GM23338 (cell line): ENCODE results near the gene TRIO. TPM values are rescaled to one million over a fixed set of nuclear protein-coding genes. Genes with fewer than 3 reads are reported as not detected.

Source experiments
- ATAC-seq: fragments of 200-7000 bp; cut with Tn5 transposase; 3 replicates; pipeline ENCODE4 v1.9.1; 2020
- DNase-seq: peaks from one replicate; pipeline ENCODE4 v3.0.0-alpha.2; 2015; ENCODE audit warnings: low spot score
- H2AFZ ChIP-seq: fragments of 200-600 bp; sonication (generic); 2 replicates; pipeline ENCODE4 v1.8.0; 2016; ENCODE audit warnings: antibody characterized with exemption, mild to moderate bottlenecking, moderate library complexity
- H3F3A ChIP-seq: fragments of 200-600 bp; sonication (generic); replicated peaks from 2 replicates; pipeline ENCODE4 v1.8.0; 2017; ENCODE audit warnings: antibody characterized with exemption, mixed run types, low read depth
- H3K27ac ChIP-seq: fragments of 200-600 bp; sonication (generic); 2 replicates; pipeline ENCODE4 v1.6.1; 2016; ENCODE audit warnings: low read depth
- H3K27me3 ChIP-seq: fragments of 200-600 bp; sonication (generic); 2 replicates; pipeline ENCODE4 v1.8.0; 2016; ENCODE audit warnings: mild to moderate bottlenecking, mixed run types, moderate library complexity; ENCODE audit not compliant: insufficient read depth
- H3K36me3 ChIP-seq: fragments of 200-600 bp; sonication (generic); 2 replicates; pipeline ENCODE4 v1.8.0; 2016; ENCODE audit warnings: mild to moderate bottlenecking; ENCODE audit not compliant: insufficient read depth
- H3K4me1 ChIP-seq: fragments of 200-600 bp; sonication (generic); 2 replicates; pipeline ENCODE4 v1.8.0; 2016; ENCODE audit warnings: mild to moderate bottlenecking, moderate library complexity; ENCODE audit not compliant: insufficient read depth
- H3K4me2 ChIP-seq: fragments of 200-600 bp; sonication (generic); 2 replicates; pipeline ENCODE4 v1.7.1; 2017; ENCODE audit warnings: mixed run types
- H3K4me3 ChIP-seq: fragments of 200-600 bp; sonication (generic); 2 replicates; pipeline ENCODE4 v1.6.1; 2016; ENCODE audit warnings: mixed run types
- H3K79me2 ChIP-seq: fragments of 200-600 bp; sonication (generic); replicated peaks from 2 replicates; pipeline ENCODE4 v1.8.0; 2017; ENCODE audit warnings: mild to moderate bottlenecking; ENCODE audit not compliant: insufficient read depth
- H3K9me2 ChIP-seq: fragments of 200-600 bp; sonication (generic); 2 replicates; pipeline ENCODE4 v1.8.0; 2017; ENCODE audit not compliant: insufficient read depth
- H4K20me1 ChIP-seq: fragments of 200-600 bp; sonication (generic); replicated peaks from 2 replicates; pipeline ENCODE4 v1.8.0; 2017; ENCODE audit warnings: mild to moderate bottlenecking; ENCODE audit not compliant: insufficient read depth
- H3K27ac Mint-ChIP-seq: 2 replicates; pipeline ENCODE4 v1.8.0; 2020; ENCODE audit warnings: inconsistent platforms, mild to moderate bottlenecking, moderate library complexity, mixed read lengths
- H3K27me3 Mint-ChIP-seq: 3 replicates; pipeline ENCODE4 v1.8.0; 2022; ENCODE audit warnings: low read depth, mild to moderate bottlenecking, moderate library complexity, mixed read lengths, inconsistent platforms; ENCODE audit not compliant: insufficient read depth, poor library complexity
- H3K36me3 Mint-ChIP-seq: 3 replicates; pipeline ENCODE4 v1.8.0; 2021; ENCODE audit warnings: low read depth, mild to moderate bottlenecking, inconsistent platforms, moderate library complexity, mixed read lengths
- H3K4me1 Mint-ChIP-seq: 3 replicates; pipeline ENCODE4 v1.8.0; 2020; ENCODE audit warnings: mild to moderate bottlenecking, inconsistent platforms, mixed read lengths
- H3K4me3 Mint-ChIP-seq: 3 replicates; pipeline ENCODE4 v1.8.0; 2021; ENCODE audit warnings: moderate library complexity, mild to moderate bottlenecking, inconsistent platforms, mixed read lengths
- H3K9me3 Mint-ChIP-seq: 3 replicates; pipeline ENCODE4 v1.8.0; 2020; ENCODE audit warnings: moderate library complexity, mild to moderate bottlenecking, inconsistent platforms, mixed read lengths
- CREB1 ChIP-seq: fragments of 250-450 bp; sonication (Bioruptor Pico); IDR thresholded peaks from 2 replicates; pipeline ENCODE4 v1.5.0; 2020; ENCODE audit warnings: low read depth, mild to moderate bottlenecking, moderate library complexity
- EZH2 ChIP-seq: fragments of 200-600 bp; sonication (generic); IDR thresholded peaks from one replicate; pipeline ENCODE4 v1.8.0; 2017; ENCODE audit warnings: antibody characterized with exemption, mild to moderate bottlenecking, low read depth; ENCODE audit not compliant: unreplicated experiment
- JUNB ChIP-seq: IDR thresholded peaks from one replicate; pipeline ENCODE4 v1.6.1; 2016; ENCODE audit warnings: antibody characterized with exemption; ENCODE audit not compliant: unreplicated experiment
- NANOG ChIP-seq: IDR thresholded peaks from 2 replicates; pipeline ENCODE4 v1.6.1; 2016; ENCODE audit warnings: antibody characterized with exemption, borderline replicate concordance
- POLR2AphosphoS5 ChIP-seq: IDR thresholded peaks from 2 replicates; pipeline ENCODE4 v1.6.1; 2016; ENCODE audit warnings: antibody characterized with exemption, low read depth
- REST ChIP-seq: IDR thresholded peaks from one replicate; pipeline ENCODE4 v1.6.1; 2018; ENCODE audit warnings: antibody characterized with exemption; ENCODE audit not compliant: unreplicated experiment
- STAT1 ChIP-seq: IDR thresholded peaks from one replicate; pipeline ENCODE4 v1.6.1; 2016; ENCODE audit warnings: antibody characterized with exemption; ENCODE audit not compliant: unreplicated experiment
- ZNF331 ChIP-seq: fragments of 250-450 bp; sonication (Bioruptor Pico); IDR thresholded peaks from 2 replicates; pipeline ENCODE4 v1.5.0; 2020; ENCODE audit warnings: low read depth, mild to moderate bottlenecking, moderate library complexity
- polyA plus RNA-seq: library from polyadenylated mRNA; unstranded; fragments of >200 nt; fragmentation: Nextera tagmentation; extraction: Ambion mirVana; gene quantifications from 2 replicates; pipeline ENCODE4 v1.2.1, GENCODE V29; 2016
- total RNA-seq: library from RNA; depleted of rRNA; stranded (reverse); fragments of >200 nt; shearing (Covaris generic); gene quantifications from 2 replicates; pipeline ENCODE4 v1.2.3, GENCODE V29; 2014
- TF ChIP-seq, protein P1 (sequence below): IDR thresholded peaks from 2 replicates; pipeline ENCODE4 v1.6.1; 2016; ENCODE audit warnings: antibody characterized with exemption
- TF ChIP-seq, protein P2 (sequence below), 2 experiments: fragments of 200-600 bp in 1 of 2; sonication (generic) in 1 of 2; conservative IDR thresholded peaks; 2 replicates each; pipeline versions ENCODE4 v1.5.1 to v1.6.1; 2016 to 2017; ENCODE audit warnings: antibody characterized with exemption in 2 of 2, low read depth in 2 of 2, mild to moderate bottlenecking in 2 of 2, moderate library complexity in 1 of 2

TRIO gene
- total and polyA plus RNA-seq, 2 experiments from 2014 or later, result 13.8 to 113 TPM

DNA sequence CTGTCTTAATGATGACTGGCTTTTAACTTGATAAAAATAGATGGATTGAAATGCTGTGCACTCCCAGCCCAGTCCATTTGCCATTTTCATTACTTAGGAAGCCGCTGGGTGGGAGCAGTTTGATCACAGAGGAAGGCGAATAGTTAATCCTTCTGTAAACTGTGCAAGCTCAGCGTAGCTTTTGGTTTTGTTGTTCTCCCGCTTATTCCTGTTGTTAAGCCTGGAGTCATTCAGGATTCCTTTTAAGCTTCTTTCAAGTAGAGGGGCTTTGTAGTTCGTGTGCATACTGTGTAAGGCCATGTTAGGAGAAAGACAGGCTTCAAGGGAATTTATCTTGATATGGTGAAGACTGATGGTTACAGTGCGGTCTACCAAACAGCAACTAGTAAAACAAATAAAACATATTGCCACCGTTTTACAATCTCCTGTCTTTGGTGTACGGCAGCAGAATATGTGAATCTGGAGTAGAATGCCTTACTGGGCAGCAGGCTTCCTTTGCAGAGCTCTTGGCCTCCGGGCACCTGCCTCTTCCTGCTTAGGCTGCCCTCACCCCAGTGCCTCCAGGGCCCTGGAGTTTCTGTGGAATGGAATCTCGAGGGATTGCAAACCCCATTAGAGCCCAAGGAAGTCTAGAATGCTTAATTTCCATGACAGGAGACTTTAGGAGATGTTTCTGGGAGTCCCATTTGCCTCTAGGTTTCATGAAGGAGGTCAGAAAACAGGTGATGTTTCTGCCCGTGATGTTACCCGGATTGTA lies 141.4 kb downstream of the TRIO start (continued):
- TF ChIP-seq REST (no peak), EZH2 (no peak), NANOG (no peak), ZNF331 (CRISPR knock-in tag) (no peak), POLR2AphosphoS5 (no peak), STAT1 (no peak), JUNB (no peak)
- TF ChIP-seq, protein P1, sequence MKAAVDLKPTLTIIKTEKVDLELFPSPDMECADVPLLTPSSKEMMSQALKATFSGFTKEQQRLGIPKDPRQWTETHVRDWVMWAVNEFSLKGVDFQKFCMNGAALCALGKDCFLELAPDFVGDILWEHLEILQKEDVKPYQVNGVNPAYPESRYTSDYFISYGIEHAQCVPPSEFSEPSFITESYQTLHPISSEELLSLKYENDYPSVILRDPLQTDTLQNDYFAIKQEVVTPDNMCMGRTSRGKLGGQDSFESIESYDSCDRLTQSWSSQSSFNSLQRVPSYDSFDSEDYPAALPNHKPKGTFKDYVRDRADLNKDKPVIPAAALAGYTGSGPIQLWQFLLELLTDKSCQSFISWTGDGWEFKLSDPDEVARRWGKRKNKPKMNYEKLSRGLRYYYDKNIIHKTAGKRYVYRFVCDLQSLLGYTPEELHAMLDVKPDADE, result no peak

GRCh38 chr5:14286007-14286406 lies 142.9 kb downstream of the TRIO start:
- no peak overlapping the region for H3K4me3 Mint-ChIP-seq
- peak overlapping the region; percentile 86; the same call in 1 of the 2 replicates for H3K27ac Mint-ChIP-seq
- H3K36me3 Mint-ChIP-seq, result peaks cover 19% of the 10 kb centered on the region; the same call in 2 of the 3 replicates
- Histone ChIP-seq H3K4me3 (no peak overlapping the region), H3K4me2 (no peak overlapping the region), H3K27me3 (no peaks in the 10 kb centered on the region), H3F3A (no peaks in the 10 kb centered on the region), H3K9me2 (no peaks in the 10 kb centered on the region), H3K4me1 (peaks cover 10% of the 10 kb centered on the region; the same call in 1 of the 2 replicates), H3K27ac (no peak overlapping the region), H3K36me3 (no peaks in the 10 kb centered on the region), H2AFZ (no peak overlapping the region), H3K79me2 (peaks cover 47% of the 10 kb centered on the region), H4K20me1 (peaks cover 7% of the 10 kb centered on the region)
- H3K27me3 Mint-ChIP-seq, result peaks cover 7% of the 10 kb centered on the region
- no peak for ATAC-seq
- peaks cover 19% of the 10 kb centered on the region for H3K4me1 Mint-ChIP-seq
- no peaks in the 10 kb centered on the region for H3K9me3 Mint-ChIP-seq
- no peak for DNase-seq
- TF ChIP-seq POLR2AphosphoS5 (no peak), JUNB (no peak), CREB1 (CRISPR knock-in tag) (no peak), EZH2 (no peak), NANOG (no peak)
- TF ChIP-seq, protein P2, sequence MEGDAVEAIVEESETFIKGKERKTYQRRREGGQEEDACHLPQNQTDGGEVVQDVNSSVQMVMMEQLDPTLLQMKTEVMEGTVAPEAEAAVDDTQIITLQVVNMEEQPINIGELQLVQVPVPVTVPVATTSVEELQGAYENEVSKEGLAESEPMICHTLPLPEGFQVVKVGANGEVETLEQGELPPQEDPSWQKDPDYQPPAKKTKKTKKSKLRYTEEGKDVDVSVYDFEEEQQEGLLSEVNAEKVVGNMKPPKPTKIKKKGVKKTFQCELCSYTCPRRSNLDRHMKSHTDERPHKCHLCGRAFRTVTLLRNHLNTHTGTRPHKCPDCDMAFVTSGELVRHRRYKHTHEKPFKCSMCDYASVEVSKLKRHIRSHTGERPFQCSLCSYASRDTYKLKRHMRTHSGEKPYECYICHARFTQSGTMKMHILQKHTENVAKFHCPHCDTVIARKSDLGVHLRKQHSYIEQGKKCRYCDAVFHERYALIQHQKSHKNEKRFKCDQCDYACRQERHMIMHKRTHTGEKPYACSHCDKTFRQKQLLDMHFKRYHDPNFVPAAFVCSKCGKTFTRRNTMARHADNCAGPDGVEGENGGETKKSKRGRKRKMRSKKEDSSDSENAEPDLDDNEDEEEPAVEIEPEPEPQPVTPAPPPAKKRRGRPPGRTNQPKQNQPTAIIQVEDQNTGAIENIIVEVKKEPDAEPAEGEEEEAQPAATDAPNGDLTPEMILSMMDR (conservative IDR thresholded peaks at IDR 0.05; ENCODE audit: low read depth in 2 of 2), result no peak
- TF ChIP-seq, protein P1, result no peak
